Stimulated activated CD4-positive, alpha-beta T cell treated with anti-CD3 and anti-CD28 coated beads, Interleukin-12 subunit alpha, Interleukin-12 subunit beta, amount 100 ng/mL, for 24 hours (primary cell): ENCODE results near the gene FTL.

ENCODE experiments used
- DNase-seq, 2 experiments: peaks; one replicate each; pipeline ENCODE4 v3.0.0-alpha.2; 2020; ENCODE audit warnings: low read depth in 2 of 2

The FTL gene

GRCh38 chr19:48945817-48946216 lies 19.3 kb upstream of the FTL start:
- DNase-seq: no peak

- DNase-seq: no peak
Observed at GRCh38 chr19:48946463-48947257, 18.4 kb upstream of the FTL start.

- no peak for DNase-seq
Observed at GRCh38 chr19:48947258-48947542, 17.9 kb upstream of the FTL start.

- DNase-seq: no peak
Observed at GRCh38 chr19:48950159-48950558, 14.9 kb upstream of the FTL start.

- DNase-seq: no peak
Observed at GRCh38 chr19:48950830-48951519, 14.1 kb upstream of the FTL start.

- DNase-seq: no peak
Observed at GRCh38 chr19:48953141-48953540, 12.0 kb upstream of the FTL start.

GRCh38 chr19:48953990-48954594 lies 11.0 kb upstream of the FTL start:
- DNase-seq: no peak

GRCh38 chr19:48954595-48955307 lies 10.4 kb upstream of the FTL start, which contains the start of gene BAX:
TSS of gene BAX (plus strand) at chr19:48954875. CDS start at chr19:48954929, 54 bp downstream.
- DNase-seq: peak; percentile 89 to 97

GRCh38 chr19:48955308-48955958 lies 9.7 kb upstream of the FTL start:
- DNase-seq: no peak

- DNase-seq: no peak
Observed at GRCh38 chr19:48958006-48958405, 7.1 kb upstream of the FTL start.

- DNase-seq: no peak
Observed at GRCh38 chr19:48959341-48960239, 5.5 kb upstream of the FTL start.

GRCh38 chr19:48961051-48961649 lies 4.0 kb upstream of the FTL start:
- no peak for DNase-seq

GRCh38 chr19:48961673-48962028 lies 3.5 kb upstream of the FTL start:
- no peak for DNase-seq

- no peak for DNase-seq
Observed at GRCh38 chr19:48962029-48962848, 2.9 kb upstream of the FTL start.

GRCh38 chr19:48962849-48963165 lies 2.3 kb upstream of the FTL start:
- no peak for DNase-seq

GRCh38 chr19:48963371-48964204 lies 1.5 kb upstream of the FTL start:
- DNase-seq: peak; percentile 51 to 59

- DNase-seq: no peak
Observed at GRCh38 chr19:48964205-48965039, 687 bp upstream of the FTL start.
